Upper lobe of right lung (tissue), 1 donor: ENCODE results near the gene SHLD1. TPM values are rescaled to one million over a fixed set of nuclear protein-coding genes. Genes with fewer than 3 reads are reported as not detected.
A peak's percentile ranks its signal among the peaks of the same experiment; 100 is the strongest.

Experiments used
- ATAC-seq: fragments of 200-7000 bp; cut with Tn5 transposase; one replicate; pipeline ENCODE4 v1.9.1; 2020; ENCODE audit warnings: mild to moderate bottlenecking, moderate library complexity
- DNase-seq: peaks from one replicate; pipeline ENCODE4 v3.0.0-alpha.2; 2020
- H3K27ac ChIP-seq: fragments of 200-600 bp; one replicate; pipeline ENCODE4 v1.8.0; 2022
- H3K27me3 ChIP-seq: fragments of 200-600 bp; one replicate; pipeline ENCODE4 v1.8.0; 2022; ENCODE audit warnings: mild to moderate bottlenecking
- H3K36me3 ChIP-seq: fragments of 200-600 bp; one replicate; pipeline ENCODE4 v1.8.0; 2022
- H3K4me1 ChIP-seq: fragments of 200-600 bp; one replicate; pipeline ENCODE4 v1.8.0; 2022
- H3K4me3 ChIP-seq: fragments of 200-600 bp; one replicate; pipeline ENCODE4 v1.8.0; 2022; ENCODE audit warnings: mild to moderate bottlenecking
- H3K9me3 ChIP-seq: fragments of 200-600 bp; one replicate; pipeline ENCODE4 v1.8.0; 2022
- CTCF ChIP-seq: fragments of 200-600 bp; IDR thresholded peaks from one replicate; pipeline ENCODE4 v1.8.0; 2022; ENCODE audit warnings: antibody characterized with exemption
- intact Hi-C: fragments of 100-400 bp; cut with DNase I; formaldehyde crosslinking; loops from one replicate; pipeline ENCODE4 v1.11.0; 2022
- total RNA-seq: library from RNA; stranded (reverse); fragmentation: NEBNext Ultra II Directional; extraction: Animal tissue kit (Norgen Biotek cat#: 25700); gene quantifications from one replicate; pipeline ENCODE4 v1.2.1, GENCODE V29; 2021
- donor health status: DM: no; HTN: yes; CAD: no; lungs with severe emphysema.

SHLD1 gene
- total RNA-seq, 1 donor from 2014 or later: 5.8 TPM

GRCh38 chr20:5835321-5835821, 85.2 kb downstream of the SHLD1 start:
- no peak for TF ChIP-seq CTCF
- intact Hi-C loops: no loop called here
- H3K9me3 ChIP-seq: no peaks in the 10 kb centered on the region
- ATAC-seq (peak; percentile 39), DNase-seq (no peak)
- peak overlapping the region; percentile 45 for H3K27ac ChIP-seq
- H3K27me3 ChIP-seq: no peaks in the 10 kb centered on the region
- no peak overlapping the region for H3K4me3 ChIP-seq
- H3K4me1 ChIP-seq: peaks cover 12% of the 10 kb centered on the region
- H3K36me3 ChIP-seq: no peaks in the 10 kb centered on the region

GRCh38 chr20:5835871-5836270, 85.7 kb downstream of the SHLD1 start:
- H3K27me3 ChIP-seq: no peaks in the 10 kb centered on the region
- H3K4me1 ChIP-seq: peaks cover 12% of the 10 kb centered on the region
- H3K4me3 ChIP-seq: no peak overlapping the region
- intact Hi-C loops: no loop called here
- H3K9me3 ChIP-seq: no peaks in the 10 kb centered on the region
- DNase-seq: no peak
- no peak for TF ChIP-seq CTCF
- no peaks in the 10 kb centered on the region for H3K36me3 ChIP-seq
- no peak for ATAC-seq
- H3K27ac ChIP-seq: peak overlapping the region; percentile 45

- ATAC-seq: no peak
- H3K36me3 ChIP-seq: no peaks in the 10 kb centered on the region
- TF ChIP-seq CTCF: no peak
- intact Hi-C loops: no loop called here
- DNase-seq: no peak
- H3K27ac ChIP-seq: no peak overlapping the region
- H3K4me1 ChIP-seq: peaks cover 12% of the 10 kb centered on the region
- no peaks in the 10 kb centered on the region for H3K9me3 ChIP-seq
- H3K27me3 ChIP-seq: no peaks in the 10 kb centered on the region
- H3K4me3 ChIP-seq: no peak overlapping the region
Measured at GRCh38 chr20:5836569-5836968, 86.4 kb downstream of the SHLD1 start.

GRCh38 chr20:5840411-5841002, 90.3 kb downstream of the SHLD1 start:
- H3K4me1 ChIP-seq: peaks cover 5% of the 10 kb centered on the region
- H3K4me3 ChIP-seq: no peak overlapping the region
- H3K36me3 ChIP-seq: no peaks in the 10 kb centered on the region
- H3K27me3 ChIP-seq: no peaks in the 10 kb centered on the region
- H3K27ac ChIP-seq: no peak overlapping the region
- ATAC-seq (no peak), DNase-seq (no peak)
- no peaks in the 10 kb centered on the region for H3K9me3 ChIP-seq
- TF ChIP-seq CTCF: no peak
- intact Hi-C loops: no loop called here

GRCh38 chr20:5841522-5841921, 91.3 kb downstream of the SHLD1 start:
- no peaks in the 10 kb centered on the region for H3K36me3 ChIP-seq
- no peaks in the 10 kb centered on the region for H3K27me3 ChIP-seq
- ATAC-seq (no peak), DNase-seq (no peak)
- H3K4me3 ChIP-seq: no peak overlapping the region
- H3K27ac ChIP-seq: no peak overlapping the region
- TF ChIP-seq CTCF: no peak
- intact Hi-C loops: no loop called here
- H3K4me1 ChIP-seq: no peaks in the 10 kb centered on the region
- H3K9me3 ChIP-seq: no peaks in the 10 kb centered on the region

- Histone ChIP-seq H3K27ac (no peak overlapping the region), H3K27me3 (no peaks in the 10 kb centered on the region), H3K9me3 (no peaks in the 10 kb centered on the region), H3K36me3 (no peaks in the 10 kb centered on the region), H3K4me3 (no peak overlapping the region), H3K4me1 (no peaks in the 10 kb centered on the region)
- DNase-seq (no peak), ATAC-seq (no peak)
- intact Hi-C loops: no loop called here
- no peak for TF ChIP-seq CTCF
Measured at GRCh38 chr20:5842465-5842864, 92.3 kb downstream of the SHLD1 start.
